Measurements from ENCODE around the gene AFF3. TPM values are rescaled to one million over a fixed set of nuclear protein-coding genes. Genes with fewer than 3 reads are reported as not detected.

AFF3 gene
- total RNA-seq, 1 experiment from 2014 or later: 0.61 TPM

DNA sequence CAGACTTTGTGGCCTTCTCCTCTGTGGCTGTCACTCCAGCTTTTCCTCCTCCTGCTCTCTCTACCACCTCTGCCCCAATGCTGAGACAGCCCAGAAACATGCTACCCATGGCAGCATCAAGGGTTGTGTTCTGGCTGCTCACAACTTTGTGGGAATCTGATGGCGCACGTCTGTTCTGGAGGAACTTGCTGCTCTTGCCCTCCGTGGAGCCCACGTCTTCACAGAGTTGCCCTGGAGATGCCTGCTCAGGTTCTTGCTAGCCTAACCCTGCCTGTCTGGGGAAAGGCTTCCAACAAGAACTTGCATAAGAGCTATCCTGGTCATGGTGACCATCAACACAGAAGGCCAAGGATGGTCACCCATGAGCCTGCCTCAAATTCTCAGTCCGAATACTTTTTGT, 237.4 kb downstream of the AFF3 start (continued):
- TF ChIP-seq SP1 (IDR thresholded peaks at IDR 0.05; ENCODE audit: low read depth) (no peak), JUND (IDR thresholded peaks at IDR 0.05) (no peak)

DNA sequence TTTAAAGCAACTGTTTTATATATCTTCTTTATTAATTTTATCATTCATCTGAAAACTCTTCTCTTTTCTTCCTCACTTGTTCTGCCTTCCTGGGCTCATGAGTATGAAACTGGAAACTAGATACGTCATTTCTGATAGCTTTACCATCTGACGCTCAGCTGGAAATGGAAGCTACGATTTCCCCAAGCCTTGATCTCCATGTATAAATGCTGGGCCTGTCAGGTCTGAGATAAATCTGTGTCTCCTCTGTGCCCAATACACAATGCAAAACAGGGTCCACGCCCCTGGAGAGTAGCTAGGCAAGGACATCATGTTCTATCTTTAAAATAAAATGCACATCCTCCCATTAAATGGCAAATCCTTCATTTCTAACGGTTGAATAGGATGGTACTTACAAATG, 238.4 kb downstream of the AFF3 start:
- Histone ChIP-seq H3K4me1 (ENCODE audit: control insufficient read depth in 1 of 2, insufficient read depth in 2 of 2, low read length in 2 of 2) (no peaks in the 10 kb centered on the region), H4K20me1 (ENCODE audit: insufficient read depth) (no peaks in the 10 kb centered on the region), H2AFZ (ENCODE audit: low read depth, low read length, poor library complexity, severe bottlenecking) (no peak overlapping the region), H3K9ac (ENCODE audit: low read length) (no peak overlapping the region), H3K27ac (ENCODE audit: low read depth, low read length) (no peak overlapping the region), H3K27me3 (ENCODE audit: insufficient read depth, low read length) (peaks cover 85% of the 10 kb centered on the region), H3K79me2 (ENCODE audit: insufficient read depth, low read length) (no peaks in the 10 kb centered on the region), H3K36me3 (ENCODE audit: control insufficient read depth in 1 of 2, insufficient read depth in 2 of 2, low read length in 2 of 2) (no peaks in the 10 kb centered on the region), H3K9me3 (ENCODE audit: control insufficient read depth in 1 of 2, insufficient read depth in 1 of 2, low read depth in 1 of 2, low read length in 2 of 2) (no peaks in the 10 kb centered on the region), H3K9me2 (ENCODE audit: insufficient read depth) (no peaks in the 10 kb centered on the region), H3K4me3 (replicated peaks in 1 of 2; ENCODE audit: low read depth in 1 of 2, low read length in 2 of 2) (no peak overlapping the region), H3K4me2 (ENCODE audit: low read length) (no peak overlapping the region)
- intact Hi-C loops (cut with micrococcal nuclease): no loop called here
- no TSS peak for BruUV-seq (replicated peaks)
- DNase-seq (ENCODE audit: low read depth, low spot score): no peak
- ChIA-PET POLR2A (no interaction called here), CTCF (no interaction called here), RAD21 (ENCODE audit: low non-redundant PET in 1 of 2, low total read pairs in 2 of 2, uncharacterized antibody in 2 of 2, unreplicated experiment in 2 of 2) (no interaction called here)
- ATAC-seq: no peak
- TF ChIP-seq, protein P1, sequence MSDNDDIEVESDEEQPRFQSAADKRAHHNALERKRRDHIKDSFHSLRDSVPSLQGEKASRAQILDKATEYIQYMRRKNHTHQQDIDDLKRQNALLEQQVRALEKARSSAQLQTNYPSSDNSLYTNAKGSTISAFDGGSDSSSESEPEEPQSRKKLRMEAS (IDR thresholded peaks at IDR 0.05): no peak
- TF ChIP-seq, protein P2, sequence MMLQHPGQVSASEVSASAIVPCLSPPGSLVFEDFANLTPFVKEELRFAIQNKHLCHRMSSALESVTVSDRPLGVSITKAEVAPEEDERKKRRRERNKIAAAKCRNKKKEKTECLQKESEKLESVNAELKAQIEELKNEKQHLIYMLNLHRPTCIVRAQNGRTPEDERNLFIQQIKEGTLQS (IDR thresholded peaks at IDR 0.05): no peak
- TF ChIP-seq RAD21 (IDR thresholded peaks at IDR 0.05; ENCODE audit: low read depth): no peak
- no peak for TF ChIP-seq EZH2 (IDR thresholded peaks at IDR 0.05)
- no peak for TF ChIP-seq YY1 (IDR thresholded peaks at IDR 0.05; ENCODE audit: extremely low read depth, insufficient replicate concordance, low read depth, low read length)
- no peak for TF ChIP-seq ZFX (IDR thresholded peaks at IDR 0.05)
- TF ChIP-seq CEBPB (IDR thresholded peaks at IDR 0.05; ENCODE audit: low read depth): no peak
- TF ChIP-seq, protein P3, sequence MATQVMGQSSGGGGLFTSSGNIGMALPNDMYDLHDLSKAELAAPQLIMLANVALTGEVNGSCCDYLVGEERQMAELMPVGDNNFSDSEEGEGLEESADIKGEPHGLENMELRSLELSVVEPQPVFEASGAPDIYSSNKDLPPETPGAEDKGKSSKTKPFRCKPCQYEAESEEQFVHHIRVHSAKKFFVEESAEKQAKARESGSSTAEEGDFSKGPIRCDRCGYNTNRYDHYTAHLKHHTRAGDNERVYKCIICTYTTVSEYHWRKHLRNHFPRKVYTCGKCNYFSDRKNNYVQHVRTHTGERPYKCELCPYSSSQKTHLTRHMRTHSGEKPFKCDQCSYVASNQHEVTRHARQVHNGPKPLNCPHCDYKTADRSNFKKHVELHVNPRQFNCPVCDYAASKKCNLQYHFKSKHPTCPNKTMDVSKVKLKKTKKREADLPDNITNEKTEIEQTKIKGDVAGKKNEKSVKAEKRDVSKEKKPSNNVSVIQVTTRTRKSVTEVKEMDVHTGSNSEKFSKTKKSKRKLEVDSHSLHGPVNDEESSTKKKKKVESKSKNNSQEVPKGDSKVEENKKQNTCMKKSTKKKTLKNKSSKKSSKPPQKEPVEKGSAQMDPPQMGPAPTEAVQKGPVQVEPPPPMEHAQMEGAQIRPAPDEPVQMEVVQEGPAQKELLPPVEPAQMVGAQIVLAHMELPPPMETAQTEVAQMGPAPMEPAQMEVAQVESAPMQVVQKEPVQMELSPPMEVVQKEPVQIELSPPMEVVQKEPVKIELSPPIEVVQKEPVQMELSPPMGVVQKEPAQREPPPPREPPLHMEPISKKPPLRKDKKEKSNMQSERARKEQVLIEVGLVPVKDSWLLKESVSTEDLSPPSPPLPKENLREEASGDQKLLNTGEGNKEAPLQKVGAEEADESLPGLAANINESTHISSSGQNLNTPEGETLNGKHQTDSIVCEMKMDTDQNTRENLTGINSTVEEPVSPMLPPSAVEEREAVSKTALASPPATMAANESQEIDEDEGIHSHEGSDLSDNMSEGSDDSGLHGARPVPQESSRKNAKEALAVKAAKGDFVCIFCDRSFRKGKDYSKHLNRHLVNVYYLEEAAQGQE (IDR thresholded peaks at IDR 0.05; ENCODE audit: low read depth): no peak
- no peak for TF ChIP-seq TCF7L2 (IDR thresholded peaks at IDR 0.05; ENCODE audit: borderline replicate concordance, extremely low read depth, insufficient read depth, insufficient read length)
- TF ChIP-seq POLR2AphosphoS5 (IDR thresholded peaks at IDR 0.05; ENCODE audit: low read depth, low read length): no peak
- TF ChIP-seq EGR1 (IDR thresholded peaks at IDR 0.05; ENCODE audit: low read depth): no peak
- TF ChIP-seq SIN3A (IDR thresholded peaks at IDR 0.05; ENCODE audit: low read depth): no peak
- TF ChIP-seq ELF1 (IDR thresholded peaks at IDR 0.05; ENCODE audit: borderline replicate concordance, low read depth): no peak
- TF ChIP-seq, protein P4, sequence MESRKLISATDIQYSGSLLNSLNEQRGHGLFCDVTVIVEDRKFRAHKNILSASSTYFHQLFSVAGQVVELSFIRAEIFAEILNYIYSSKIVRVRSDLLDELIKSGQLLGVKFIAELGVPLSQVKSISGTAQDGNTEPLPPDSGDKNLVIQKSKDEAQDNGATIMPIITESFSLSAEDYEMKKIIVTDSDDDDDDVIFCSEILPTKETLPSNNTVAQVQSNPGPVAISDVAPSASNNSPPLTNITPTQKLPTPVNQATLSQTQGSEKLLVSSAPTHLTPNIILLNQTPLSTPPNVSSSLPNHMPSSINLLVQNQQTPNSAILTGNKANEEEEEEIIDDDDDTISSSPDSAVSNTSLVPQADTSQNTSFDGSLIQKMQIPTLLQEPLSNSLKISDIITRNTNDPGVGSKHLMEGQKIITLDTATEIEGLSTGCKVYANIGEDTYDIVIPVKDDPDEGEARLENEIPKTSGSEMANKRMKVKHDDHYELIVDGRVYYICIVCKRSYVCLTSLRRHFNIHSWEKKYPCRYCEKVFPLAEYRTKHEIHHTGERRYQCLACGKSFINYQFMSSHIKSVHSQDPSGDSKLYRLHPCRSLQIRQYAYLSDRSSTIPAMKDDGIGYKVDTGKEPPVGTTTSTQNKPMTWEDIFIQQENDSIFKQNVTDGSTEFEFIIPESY (IDR thresholded peaks at IDR 0.05; ENCODE audit: extremely low read depth, insufficient replicate concordance, low read length): no peak

Measured in HCT116 (cell line).